Liver (tissue), 9 donors: Measurements from ENCODE around the gene ABLIM2. TPM values are rescaled to one million over a fixed set of nuclear protein-coding genes. Genes with fewer than 3 reads are reported as not detected.

Source experiments
- DNase-seq: peaks from one replicate; pipeline ENCODE4 v3.0.0-alpha.2; 2017; ENCODE audit warnings: low spot score
- H3K27ac ChIP-seq, 2 donors: one replicate each; pipeline ENCODE4 v1.7.0; 2013; ENCODE audit warnings: inconsistent platforms in 2 of 2, low read length in 2 of 2, control low read depth in 1 of 2, low read depth in 1 of 2, mild to moderate bottlenecking in 1 of 2
- H3K27me3 ChIP-seq, 4 donors: one replicate each; pipeline versions ENCODE4 v1.6.1 to v1.7.0; 2013; ENCODE audit warnings: low read length in 3 of 4, inconsistent platforms in 1 of 4, mild to moderate bottlenecking in 1 of 4, moderate library complexity in 1 of 4; ENCODE audit not compliant: control insufficient read depth in 4 of 4, insufficient read depth in 4 of 4
- H3K36me3 ChIP-seq, 4 donors: one replicate each; pipeline versions ENCODE4 v1.6.1 to v1.7.0; 2013; ENCODE audit warnings: low read length in 3 of 4, mild to moderate bottlenecking in 3 of 4, low read depth in 1 of 4, moderate library complexity in 1 of 4; ENCODE audit not compliant: control insufficient read depth in 4 of 4, insufficient read depth in 3 of 4
- H3K4me1 ChIP-seq, 4 donors: one replicate each; pipeline versions ENCODE4 v1.6.1 to v1.7.0; 2013; ENCODE audit warnings: low read length in 3 of 4, mild to moderate bottlenecking in 3 of 4, moderate library complexity in 1 of 4; ENCODE audit not compliant: control insufficient read depth in 4 of 4, insufficient read depth in 4 of 4
- H3K4me3 ChIP-seq, 3 donors: one replicate each; pipeline versions ENCODE4 v1.6.1 to v1.7.0; 2013; ENCODE audit warnings: low read length in 3 of 3, control low read depth in 1 of 3, low read depth in 1 of 3, mild to moderate bottlenecking in 1 of 3
- H3K9ac ChIP-seq, 2 donors: one replicate each; pipeline ENCODE4 v1.7.0; 2013; ENCODE audit warnings: low read length in 2 of 2, mild to moderate bottlenecking in 2 of 2, moderate library complexity in 2 of 2, control low read depth in 1 of 2, low read depth in 1 of 2
- H3K9me3 ChIP-seq, 4 donors: one replicate each; pipeline versions ENCODE4 v1.6.1 to v1.7.0; 2013; ENCODE audit warnings: low read length in 3 of 4; ENCODE audit not compliant: control insufficient read depth in 4 of 4
- EGR1 ChIP-seq, 2 donors: IDR thresholded peaks; 2 replicates each; pipeline ENCODE4 v1.6.1; 2016 to 2018; ENCODE audit warnings: antibody characterized with exemption in 2 of 2, low read depth in 2 of 2
- FOXA1 ChIP-seq: IDR thresholded peaks from 2 replicates; pipeline ENCODE4 v1.6.1; 2016; ENCODE audit warnings: antibody characterized with exemption
- FOXA2 ChIP-seq: IDR thresholded peaks from 2 replicates; pipeline ENCODE4 v1.6.1; 2016; ENCODE audit warnings: antibody characterized with exemption
- GABPA ChIP-seq, 2 donors: IDR thresholded peaks in 1 of 2; conservative IDR thresholded peaks in 1 of 2; 2 replicates each; pipeline ENCODE4 v1.6.1; 2016; ENCODE audit warnings: antibody characterized with exemption in 2 of 2, mild to moderate bottlenecking in 1 of 2, moderate library complexity in 1 of 2
- HNF4A ChIP-seq, 2 donors: conservative IDR thresholded peaks; 2 replicates each; pipeline ENCODE4 v1.6.1; 2016; ENCODE audit warnings: antibody characterized with exemption in 2 of 2, mild to moderate bottlenecking in 2 of 2
- HNF4G ChIP-seq: IDR thresholded peaks from 2 replicates; pipeline ENCODE4 v1.6.1; 2016; ENCODE audit warnings: antibody characterized with exemption
- JUND ChIP-seq, 2 donors: IDR thresholded peaks; 2 replicates each; pipeline ENCODE4 v1.6.1; 2016; ENCODE audit warnings: antibody characterized with exemption in 2 of 2
- NR2F2 ChIP-seq: IDR thresholded peaks from 2 replicates; pipeline ENCODE4 v1.6.1; 2016; ENCODE audit warnings: antibody characterized with exemption
- RAD21 ChIP-seq, 2 donors: IDR thresholded peaks; 2 replicates each; pipeline ENCODE4 v1.6.1; 2016; ENCODE audit warnings: antibody characterized with exemption in 2 of 2, mild to moderate bottlenecking in 2 of 2
- RXRA ChIP-seq, 2 donors: IDR thresholded peaks; 2 replicates each; pipeline ENCODE4 v1.6.1; 2017 to 2018; ENCODE audit warnings: antibody characterized with exemption in 2 of 2, mild to moderate bottlenecking in 1 of 2
- SP1 ChIP-seq: IDR thresholded peaks from 2 replicates; pipeline ENCODE4 v1.6.1; 2018; ENCODE audit warnings: antibody characterized with exemption, mild to moderate bottlenecking
- TAF1 ChIP-seq: conservative IDR thresholded peaks from 2 replicates; pipeline ENCODE4 v1.6.1; 2016; ENCODE audit warnings: antibody characterized with exemption, mild to moderate bottlenecking
- YY1 ChIP-seq: IDR thresholded peaks from 2 replicates; pipeline ENCODE4 v1.6.1; 2016; ENCODE audit warnings: antibody characterized with exemption, mild to moderate bottlenecking
- WGBS: extraction: QIAGEN DNeasy Blood & Tissue Kit; methylation state at CpG from one replicate; pipeline ENCODE4 v1.1.7; 2013; 5-methylcytosine and 5-hydroxymethylcytosine counted together
- polyA plus RNA-seq, 2 donors: library from polyadenylated mRNA; stranded (reverse) in 1 of 2; unstranded in 1 of 2; fragments of 200-250 nt in 1 of 2; fragments of >200 nt in 1 of 2; fragmentation: Nextera tagmentation in 1 of 2; extraction: Ambion mirVana in 1 of 2; gene quantifications; one replicate each; pipeline versions ENCODE4 v1.2.1 to v1.2.3, GENCODE V29; 2013 to 2015
- total RNA-seq, 2 donors: library from RNA; depleted of rRNA; stranded (reverse); fragments of >200 nt; gene quantifications; one replicate each; pipeline ENCODE4 v1.2.3, GENCODE V29; 2014
- TF ChIP-seq, protein P1 (sequence below): IDR thresholded peaks from 2 replicates; pipeline ENCODE4 v1.6.1; 2016; ENCODE audit warnings: antibody characterized with exemption, mild to moderate bottlenecking
- TF ChIP-seq, protein P2 (sequence below): IDR thresholded peaks from 2 replicates; pipeline ENCODE4 v1.6.1; 2016; ENCODE audit warnings: antibody characterized with exemption
- TF ChIP-seq, protein P3 (sequence below): fragments of 150-350 bp; IDR thresholded peaks from 2 replicates; pipeline ENCODE4 v1.5.1; 2017; ENCODE audit warnings: improper control_type of control experiment, low read depth, low read length; ENCODE audit not compliant: missing input control
- TF ChIP-seq, protein P4 (sequence below): IDR thresholded peaks from 2 replicates; pipeline ENCODE4 v1.6.1; 2016; ENCODE audit warnings: antibody characterized with exemption
- TF ChIP-seq, protein P5 (sequence below): IDR thresholded peaks from 2 replicates; pipeline ENCODE4 v1.6.1; 2016; ENCODE audit warnings: antibody characterized with exemption
- donor health status: healthy.
- donor health status: healthy.
- donor health status: healthy.
- donor health status: healthy.
- donor health status: healthy.

The ABLIM2 gene
- total and polyA plus RNA-seq, 4 donors = 0.75 to 2.5 (median 0.93) TPM

DNA sequence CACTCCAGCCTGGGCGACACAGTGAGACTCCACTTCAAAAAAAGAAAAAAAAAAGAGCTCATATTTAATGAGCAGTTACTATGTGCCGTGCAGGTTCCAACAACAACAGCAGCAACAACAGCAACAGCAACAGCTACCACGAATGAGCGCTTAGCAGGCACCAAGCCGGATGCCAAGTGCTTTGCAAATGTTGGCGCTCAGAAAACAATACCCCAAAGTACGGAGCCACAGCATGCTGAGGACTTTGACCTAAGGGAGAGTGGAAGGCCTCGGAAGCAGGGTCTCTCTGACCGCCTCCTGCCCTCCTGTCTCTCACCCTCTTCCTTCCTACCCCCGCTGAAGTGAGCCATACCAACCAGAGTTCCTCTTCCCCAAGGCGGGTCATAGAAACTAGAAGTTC, 116.7 kb downstream of the ABLIM2 start:
- Histone ChIP-seq H3K9me3 (no peaks in the 10 kb centered on the region), H3K4me1 (no peaks in the 10 kb centered on the region), H3K36me3 (no peaks in the 10 kb centered on the region), H3K4me3 (no peak overlapping the region), H3K27ac (no peak overlapping the region), H3K9ac (no peak overlapping the region), H3K27me3 (no peaks in the 10 kb centered on the region)
- WGBS = 83% methylated on average over 11 of the region's 11 CpGs
- TF ChIP-seq, protein P1, sequence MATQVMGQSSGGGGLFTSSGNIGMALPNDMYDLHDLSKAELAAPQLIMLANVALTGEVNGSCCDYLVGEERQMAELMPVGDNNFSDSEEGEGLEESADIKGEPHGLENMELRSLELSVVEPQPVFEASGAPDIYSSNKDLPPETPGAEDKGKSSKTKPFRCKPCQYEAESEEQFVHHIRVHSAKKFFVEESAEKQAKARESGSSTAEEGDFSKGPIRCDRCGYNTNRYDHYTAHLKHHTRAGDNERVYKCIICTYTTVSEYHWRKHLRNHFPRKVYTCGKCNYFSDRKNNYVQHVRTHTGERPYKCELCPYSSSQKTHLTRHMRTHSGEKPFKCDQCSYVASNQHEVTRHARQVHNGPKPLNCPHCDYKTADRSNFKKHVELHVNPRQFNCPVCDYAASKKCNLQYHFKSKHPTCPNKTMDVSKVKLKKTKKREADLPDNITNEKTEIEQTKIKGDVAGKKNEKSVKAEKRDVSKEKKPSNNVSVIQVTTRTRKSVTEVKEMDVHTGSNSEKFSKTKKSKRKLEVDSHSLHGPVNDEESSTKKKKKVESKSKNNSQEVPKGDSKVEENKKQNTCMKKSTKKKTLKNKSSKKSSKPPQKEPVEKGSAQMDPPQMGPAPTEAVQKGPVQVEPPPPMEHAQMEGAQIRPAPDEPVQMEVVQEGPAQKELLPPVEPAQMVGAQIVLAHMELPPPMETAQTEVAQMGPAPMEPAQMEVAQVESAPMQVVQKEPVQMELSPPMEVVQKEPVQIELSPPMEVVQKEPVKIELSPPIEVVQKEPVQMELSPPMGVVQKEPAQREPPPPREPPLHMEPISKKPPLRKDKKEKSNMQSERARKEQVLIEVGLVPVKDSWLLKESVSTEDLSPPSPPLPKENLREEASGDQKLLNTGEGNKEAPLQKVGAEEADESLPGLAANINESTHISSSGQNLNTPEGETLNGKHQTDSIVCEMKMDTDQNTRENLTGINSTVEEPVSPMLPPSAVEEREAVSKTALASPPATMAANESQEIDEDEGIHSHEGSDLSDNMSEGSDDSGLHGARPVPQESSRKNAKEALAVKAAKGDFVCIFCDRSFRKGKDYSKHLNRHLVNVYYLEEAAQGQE = no peak
- no peak for TF ChIP-seq JUND (IDR thresholded peaks at IDR 0.05)
- TF ChIP-seq, protein P2, sequence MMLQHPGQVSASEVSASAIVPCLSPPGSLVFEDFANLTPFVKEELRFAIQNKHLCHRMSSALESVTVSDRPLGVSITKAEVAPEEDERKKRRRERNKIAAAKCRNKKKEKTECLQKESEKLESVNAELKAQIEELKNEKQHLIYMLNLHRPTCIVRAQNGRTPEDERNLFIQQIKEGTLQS = no peak
- no peak for TF ChIP-seq NR2F2
- TF ChIP-seq FOXA1 = no peak
- TF ChIP-seq, protein P3, sequence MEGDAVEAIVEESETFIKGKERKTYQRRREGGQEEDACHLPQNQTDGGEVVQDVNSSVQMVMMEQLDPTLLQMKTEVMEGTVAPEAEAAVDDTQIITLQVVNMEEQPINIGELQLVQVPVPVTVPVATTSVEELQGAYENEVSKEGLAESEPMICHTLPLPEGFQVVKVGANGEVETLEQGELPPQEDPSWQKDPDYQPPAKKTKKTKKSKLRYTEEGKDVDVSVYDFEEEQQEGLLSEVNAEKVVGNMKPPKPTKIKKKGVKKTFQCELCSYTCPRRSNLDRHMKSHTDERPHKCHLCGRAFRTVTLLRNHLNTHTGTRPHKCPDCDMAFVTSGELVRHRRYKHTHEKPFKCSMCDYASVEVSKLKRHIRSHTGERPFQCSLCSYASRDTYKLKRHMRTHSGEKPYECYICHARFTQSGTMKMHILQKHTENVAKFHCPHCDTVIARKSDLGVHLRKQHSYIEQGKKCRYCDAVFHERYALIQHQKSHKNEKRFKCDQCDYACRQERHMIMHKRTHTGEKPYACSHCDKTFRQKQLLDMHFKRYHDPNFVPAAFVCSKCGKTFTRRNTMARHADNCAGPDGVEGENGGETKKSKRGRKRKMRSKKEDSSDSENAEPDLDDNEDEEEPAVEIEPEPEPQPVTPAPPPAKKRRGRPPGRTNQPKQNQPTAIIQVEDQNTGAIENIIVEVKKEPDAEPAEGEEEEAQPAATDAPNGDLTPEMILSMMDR = no peak
- TF ChIP-seq HNF4A (conservative IDR thresholded peaks at IDR 0.05) = no peak
- TF ChIP-seq RXRA (IDR thresholded peaks at IDR 0.05) = no peak
- TF ChIP-seq, protein P4, sequence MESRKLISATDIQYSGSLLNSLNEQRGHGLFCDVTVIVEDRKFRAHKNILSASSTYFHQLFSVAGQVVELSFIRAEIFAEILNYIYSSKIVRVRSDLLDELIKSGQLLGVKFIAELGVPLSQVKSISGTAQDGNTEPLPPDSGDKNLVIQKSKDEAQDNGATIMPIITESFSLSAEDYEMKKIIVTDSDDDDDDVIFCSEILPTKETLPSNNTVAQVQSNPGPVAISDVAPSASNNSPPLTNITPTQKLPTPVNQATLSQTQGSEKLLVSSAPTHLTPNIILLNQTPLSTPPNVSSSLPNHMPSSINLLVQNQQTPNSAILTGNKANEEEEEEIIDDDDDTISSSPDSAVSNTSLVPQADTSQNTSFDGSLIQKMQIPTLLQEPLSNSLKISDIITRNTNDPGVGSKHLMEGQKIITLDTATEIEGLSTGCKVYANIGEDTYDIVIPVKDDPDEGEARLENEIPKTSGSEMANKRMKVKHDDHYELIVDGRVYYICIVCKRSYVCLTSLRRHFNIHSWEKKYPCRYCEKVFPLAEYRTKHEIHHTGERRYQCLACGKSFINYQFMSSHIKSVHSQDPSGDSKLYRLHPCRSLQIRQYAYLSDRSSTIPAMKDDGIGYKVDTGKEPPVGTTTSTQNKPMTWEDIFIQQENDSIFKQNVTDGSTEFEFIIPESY = no peak
- no peak for TF ChIP-seq TAF1
- TF ChIP-seq YY1 = no peak
- no peak for TF ChIP-seq SP1
- no peak for TF ChIP-seq RAD21 (IDR thresholded peaks at IDR 0.05)
- no peak for TF ChIP-seq FOXA2
- no peak for TF ChIP-seq GABPA (IDR thresholded peaks at IDR 0.05 in 1 of 2, conservative IDR thresholded peaks at IDR 0.05 in 1 of 2)
- TF ChIP-seq HNF4G = no peak
- TF ChIP-seq, protein P5, sequence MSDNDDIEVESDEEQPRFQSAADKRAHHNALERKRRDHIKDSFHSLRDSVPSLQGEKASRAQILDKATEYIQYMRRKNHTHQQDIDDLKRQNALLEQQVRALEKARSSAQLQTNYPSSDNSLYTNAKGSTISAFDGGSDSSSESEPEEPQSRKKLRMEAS = no peak
- TF ChIP-seq EGR1 (IDR thresholded peaks at IDR 0.05; ENCODE audit: low read depth in 2 of 2) = no peak
- DNase-seq = no peak

DNA sequence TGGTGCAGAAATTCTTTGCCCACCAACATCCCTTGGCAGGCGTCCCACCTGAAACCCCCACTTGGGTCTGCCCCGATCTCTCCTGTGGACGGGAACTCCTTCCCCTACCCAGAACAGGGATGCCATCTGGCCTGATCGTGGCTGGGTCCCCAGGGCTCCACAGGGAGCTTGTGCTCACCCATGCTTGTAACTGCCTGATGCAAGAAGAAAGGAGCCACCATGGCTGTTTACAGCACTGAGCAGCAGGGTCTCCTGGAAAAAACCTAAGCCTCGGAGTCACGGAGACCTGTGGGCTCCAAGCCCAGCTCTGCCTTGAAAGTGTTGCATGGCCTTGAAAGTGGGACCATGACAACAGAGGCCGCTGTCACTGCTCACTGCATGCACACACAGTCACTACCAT, 117.4 kb downstream of the ABLIM2 start:
- WGBS = 93% methylated on average over 7 of the region's 7 CpGs
- H3K36me3 ChIP-seq = no peaks in the 10 kb centered on the region
- no peak for TF ChIP-seq FOXA2
- no peak for TF ChIP-seq FOXA1
- TF ChIP-seq, protein P4 = no peak
- no peak for TF ChIP-seq TAF1
- TF ChIP-seq EGR1 (IDR thresholded peaks at IDR 0.05; ENCODE audit: low read depth in 2 of 2) = no peak
- TF ChIP-seq, protein P5 = no peak
- TF ChIP-seq SP1 = no peak
- TF ChIP-seq GABPA (IDR thresholded peaks at IDR 0.05 in 1 of 2, conservative IDR thresholded peaks at IDR 0.05 in 1 of 2) = no peak
- TF ChIP-seq, protein P3 = no peak
- no peak for TF ChIP-seq RAD21 (IDR thresholded peaks at IDR 0.05)
- TF ChIP-seq JUND (IDR thresholded peaks at IDR 0.05) = no peak
- no peak for TF ChIP-seq RXRA (IDR thresholded peaks at IDR 0.05)
- TF ChIP-seq, protein P2 = no peak
- no peak for TF ChIP-seq NR2F2

More for the DNA sequence above, 117.4 kb downstream of the ABLIM2 start:
- Histone ChIP-seq H3K27ac (no peak overlapping the region), H3K4me1 (no peaks in the 10 kb centered on the region), H3K9me3 (no peaks in the 10 kb centered on the region), H3K27me3 (no peaks in the 10 kb centered on the region), H3K9ac (no peak overlapping the region), H3K4me3 (no peak overlapping the region)
- no peak for DNase-seq
